Measurements from ENCODE around the gene SLC16A4.
"Not testable (repeated sequence)": the region's sequence is repeated elsewhere in the genome, so short reads cannot be mapped to it uniquely, and the experiment has no call there.

SLC16A4 gene

DNA sequence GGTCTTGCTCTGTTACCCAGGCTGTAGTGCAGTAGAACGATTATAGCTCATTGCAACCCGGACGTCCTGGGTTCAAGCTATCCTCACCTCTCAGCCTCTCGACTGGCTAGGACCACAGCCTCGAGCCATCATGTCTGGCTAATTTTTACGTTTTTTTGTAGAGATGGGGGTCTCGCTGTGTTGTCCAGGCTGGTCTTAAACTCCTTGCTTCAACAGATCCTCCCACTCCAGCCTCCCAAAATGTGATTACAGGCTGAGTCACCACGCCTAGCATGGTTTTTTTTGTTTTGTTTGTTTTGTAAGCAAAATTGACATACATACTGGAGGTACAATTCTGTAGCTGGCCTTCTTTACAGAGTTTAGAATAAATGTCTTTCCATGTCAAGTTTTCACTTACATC, 17.7 kb upstream of the SLC16A4 start:
- DNase-seq (ENCODE audit: low spot score): no peak

DNA sequence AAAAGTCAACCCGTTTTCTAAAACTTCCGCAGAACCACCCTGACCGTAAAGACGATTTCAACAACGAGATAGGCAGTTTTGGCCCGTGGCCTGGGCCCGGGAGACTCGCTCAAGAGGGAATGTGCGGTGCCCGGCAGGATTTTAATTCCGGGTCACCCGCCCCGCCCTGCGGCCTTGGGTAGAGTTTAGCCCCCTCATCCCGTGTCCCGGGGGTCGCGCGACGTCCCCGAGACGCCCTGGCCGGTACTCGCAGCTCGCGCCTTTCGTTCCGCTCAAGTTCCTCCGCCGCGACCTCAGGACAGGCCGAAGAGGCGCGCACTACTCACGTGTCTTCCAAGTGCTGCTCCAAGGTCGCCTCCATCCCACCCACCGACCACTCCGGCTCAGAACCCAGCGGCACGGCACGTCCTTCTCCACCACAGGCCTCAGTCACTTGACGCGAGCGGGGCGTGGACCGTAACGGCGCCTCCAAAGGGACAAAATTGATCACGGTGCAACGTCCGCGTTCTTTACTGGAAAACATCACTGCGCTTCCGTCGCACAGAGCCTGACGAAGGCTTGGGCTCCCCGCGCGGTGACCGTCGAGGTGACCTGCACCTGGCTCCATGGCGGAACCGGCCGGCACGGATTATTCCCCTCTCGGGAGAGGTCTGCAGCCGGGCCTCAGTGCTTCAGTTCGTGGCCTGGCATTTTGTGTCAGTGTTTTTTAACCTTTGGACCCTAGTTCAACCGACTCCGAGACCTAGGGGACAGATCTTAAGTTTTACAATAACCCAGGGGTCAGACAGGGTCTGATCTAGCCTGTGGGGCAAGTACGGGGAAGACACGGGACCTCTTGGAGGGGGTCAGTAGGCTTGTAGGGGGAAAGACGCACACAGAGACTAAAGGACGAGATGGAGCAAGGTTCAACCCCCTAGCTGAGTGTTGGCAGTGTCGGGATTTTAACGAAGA, 16.7 kb upstream of the SLC16A4 start, which contains the start of gene LAMTOR5:
TSS of gene LAMTOR5 (minus strand) at position 435 of the 951 bp plus-strand sequence. CDS start at position 361, 74 bp downstream.
- peak; percentile 87 for DNase-seq (ENCODE audit: low spot score)

GRCh38 chr1:110406407-110406806, 15.6 kb upstream of the SLC16A4 start:
- not testable (repeated sequence) for DNase-seq (ENCODE audit: low spot score)

- no peak for DNase-seq (ENCODE audit: low spot score)
Measured at GRCh38 chr1:110404401-110404800, 13.6 kb upstream of the SLC16A4 start.

GRCh38 chr1:110403805-110404204, 13.0 kb upstream of the SLC16A4 start:
- no peak for DNase-seq (ENCODE audit: low spot score)

- DNase-seq (ENCODE audit: low spot score): not testable (repeated sequence)
Measured at GRCh38 chr1:110396259-110396958, 5.6 kb upstream of the SLC16A4 start.

DNA sequence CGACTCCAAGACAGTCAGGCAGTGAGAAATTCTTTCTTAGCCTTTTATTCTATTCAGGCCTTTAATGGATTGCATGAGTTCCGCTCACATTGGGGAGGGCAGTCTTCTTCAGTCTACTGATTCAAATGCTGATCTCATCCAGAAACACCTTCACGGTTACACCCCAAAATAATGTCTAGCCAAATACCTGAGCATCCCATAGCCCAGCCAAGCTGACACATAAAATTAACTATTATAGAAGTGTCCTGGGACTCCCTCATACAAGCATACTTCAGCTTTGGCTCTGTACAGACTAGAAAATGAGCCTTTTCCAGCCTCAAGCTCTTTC, 3.6 kb upstream of the SLC16A4 start:
- no peak for DNase-seq (ENCODE audit: low spot score)

DNA sequence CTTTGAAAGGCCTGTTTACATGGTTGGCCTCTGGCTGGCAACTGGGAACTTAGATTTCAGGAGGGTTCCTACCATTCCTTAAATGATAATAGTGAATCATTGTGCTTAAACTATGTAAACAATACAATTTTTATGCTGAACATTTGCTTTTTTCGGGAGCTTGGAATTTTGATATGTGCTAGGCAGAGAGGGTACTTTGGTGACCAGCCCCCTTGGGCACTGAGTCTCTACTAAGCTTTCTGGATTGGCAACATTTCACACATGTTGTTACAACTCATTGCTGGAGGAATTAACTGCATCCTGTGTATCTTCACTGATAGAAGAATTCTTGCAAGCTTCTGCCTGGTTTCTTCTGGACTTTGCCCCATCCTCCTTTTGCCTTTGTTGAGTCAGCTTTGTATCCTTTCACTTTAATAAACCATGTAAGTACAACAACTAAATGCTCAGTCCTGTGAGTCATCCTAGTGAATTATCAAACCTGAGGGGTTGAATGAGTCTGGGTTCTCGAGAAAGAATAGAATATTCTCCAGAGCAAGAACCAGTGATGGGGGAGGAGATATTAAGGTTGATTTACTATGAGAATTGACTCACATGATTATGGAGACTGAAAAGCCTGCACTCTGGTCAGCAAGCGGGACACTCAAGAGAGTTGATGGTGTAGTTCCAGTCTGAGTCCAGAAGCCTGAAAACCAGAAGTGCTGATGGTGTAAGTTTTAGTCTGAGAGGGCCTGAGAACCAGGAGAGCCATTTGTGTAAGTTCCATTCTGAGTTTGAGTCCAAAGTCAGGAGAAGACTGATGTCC, 3.1 kb upstream of the SLC16A4 start:
- peak; percentile 37 for DNase-seq (ENCODE audit: low spot score)

DNA sequence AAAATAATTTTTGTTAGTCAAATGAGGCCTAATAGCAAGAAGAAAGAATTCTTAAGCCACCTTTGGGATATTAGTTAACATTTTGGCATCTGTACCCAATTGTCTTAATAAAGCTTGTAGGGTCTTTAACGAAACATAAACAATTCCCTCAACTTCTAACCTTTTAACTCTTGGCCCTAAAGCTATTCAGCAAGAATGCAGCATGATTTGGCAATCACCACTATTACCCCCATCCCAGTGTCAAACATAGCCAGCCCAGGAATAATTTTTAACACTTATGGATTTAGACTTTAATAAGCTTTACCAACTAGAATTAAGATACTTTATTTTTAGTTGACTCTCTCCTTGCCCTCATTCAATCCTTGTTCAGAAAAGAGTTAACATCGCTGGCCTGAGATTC, 2.5 kb upstream of the SLC16A4 start:
- DNase-seq (ENCODE audit: low spot score): no peak

GRCh38 chr1:110390096-110390495, 730 bp downstream of the SLC16A4 start:
- peak; percentile 71 for DNase-seq (ENCODE audit: low spot score)

DNA sequence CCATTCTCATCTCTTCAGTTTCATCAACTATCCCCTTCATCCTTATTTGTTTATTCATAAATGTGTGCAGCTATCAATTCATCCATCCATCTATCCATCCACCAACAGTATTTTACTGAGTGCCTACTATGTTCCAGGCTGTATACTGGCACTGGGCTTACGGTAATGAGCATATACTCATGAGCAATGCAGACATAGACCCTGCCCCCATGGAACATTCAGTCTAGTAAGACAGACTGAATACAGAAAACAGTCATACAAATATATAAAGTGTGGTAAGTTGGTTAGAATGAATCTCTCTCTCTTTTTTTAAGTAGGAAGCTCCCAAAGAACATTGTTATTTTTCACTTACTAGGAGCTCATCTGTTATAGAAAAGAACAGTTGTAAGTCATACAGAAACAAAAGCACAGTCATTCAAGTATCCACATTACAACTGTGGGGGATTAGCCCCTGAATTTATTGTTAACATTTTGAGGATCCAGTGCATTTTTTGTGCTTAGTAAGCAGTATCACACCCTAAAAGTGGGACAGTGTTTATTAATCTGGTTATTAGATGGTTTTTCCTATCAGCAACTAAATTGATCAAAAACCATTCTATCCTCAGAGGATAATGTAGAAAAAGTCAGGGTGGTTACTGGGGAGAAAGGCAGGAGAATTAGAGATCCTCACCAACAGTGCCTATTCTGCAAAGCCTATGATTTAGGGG, 3.6 kb downstream of the SLC16A4 start:
- no peak for DNase-seq (ENCODE audit: low spot score)

- no peak for DNase-seq (ENCODE audit: low spot score)
Measured at GRCh38 chr1:110385369-110385768, 5.5 kb downstream of the SLC16A4 start.

GRCh38 chr1:110384581-110385321, 6.1 kb downstream of the SLC16A4 start:
- no peak for DNase-seq (ENCODE audit: low spot score)

DNA sequence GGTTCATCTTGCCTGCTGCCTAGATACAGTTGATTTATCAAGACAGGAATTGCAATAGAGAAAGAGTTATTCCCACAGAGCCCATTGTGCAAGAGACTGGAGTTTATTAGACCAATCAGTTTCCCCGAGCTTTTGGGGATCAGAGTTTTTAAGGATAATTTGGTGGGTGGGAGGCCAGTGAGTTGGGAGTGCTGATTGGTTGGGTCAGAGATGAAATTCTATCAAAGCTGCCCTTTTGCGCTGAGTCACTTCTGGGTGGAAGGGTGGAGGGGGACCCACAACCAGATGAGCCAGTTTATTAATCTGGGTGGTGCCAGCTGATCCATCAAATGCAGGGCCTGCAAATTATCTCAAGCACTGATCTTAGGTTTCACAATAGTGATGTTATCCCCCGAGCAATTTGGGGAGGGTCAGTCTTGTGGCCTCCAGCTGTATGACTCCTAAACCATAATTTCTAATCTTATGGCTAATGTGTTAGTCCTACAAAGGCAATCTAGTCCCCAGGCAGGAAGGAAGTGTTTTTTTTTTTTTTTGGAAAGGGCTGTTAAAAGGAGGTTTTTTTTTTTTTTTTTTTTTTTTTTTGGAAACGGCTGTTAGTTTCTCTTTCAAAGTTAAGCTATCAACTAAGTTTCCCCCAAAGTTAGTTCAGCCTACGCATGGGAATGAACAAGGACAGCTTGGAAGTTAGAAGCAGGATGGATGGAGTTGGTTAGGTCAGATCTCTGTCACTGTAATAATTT, 7.4 kb downstream of the SLC16A4 start:
- no peak for DNase-seq (ENCODE audit: low spot score)

GRCh38 chr1:110380672-110381283, 10.0 kb downstream of the SLC16A4 start:
- DNase-seq (ENCODE audit: low spot score): peak; percentile 46

- no peak for DNase-seq (ENCODE audit: low spot score)
Measured at GRCh38 chr1:110375490-110375889, 15.3 kb downstream of the SLC16A4 start.

DNA sequence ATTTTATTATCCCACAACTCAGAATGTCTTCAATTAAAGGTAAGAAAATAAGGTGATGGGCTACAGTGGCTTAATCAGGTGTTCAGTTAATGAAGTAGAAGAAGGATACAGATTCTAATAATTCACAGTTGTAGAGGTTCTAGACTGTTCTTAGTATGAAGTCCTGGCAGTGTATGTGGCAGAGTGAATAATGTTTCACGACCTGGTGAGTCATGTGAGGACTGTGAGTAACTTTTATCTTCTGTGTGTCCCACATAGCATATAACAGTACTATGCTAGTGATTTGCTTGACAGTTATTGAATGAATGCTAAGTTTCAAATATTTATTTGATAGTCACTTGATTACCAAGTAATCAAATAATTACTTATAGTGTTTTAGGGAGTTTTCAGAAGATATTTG, 20.0 kb downstream of the SLC16A4 start:
- peak; percentile 43 for DNase-seq (ENCODE audit: low spot score)

DNA sequence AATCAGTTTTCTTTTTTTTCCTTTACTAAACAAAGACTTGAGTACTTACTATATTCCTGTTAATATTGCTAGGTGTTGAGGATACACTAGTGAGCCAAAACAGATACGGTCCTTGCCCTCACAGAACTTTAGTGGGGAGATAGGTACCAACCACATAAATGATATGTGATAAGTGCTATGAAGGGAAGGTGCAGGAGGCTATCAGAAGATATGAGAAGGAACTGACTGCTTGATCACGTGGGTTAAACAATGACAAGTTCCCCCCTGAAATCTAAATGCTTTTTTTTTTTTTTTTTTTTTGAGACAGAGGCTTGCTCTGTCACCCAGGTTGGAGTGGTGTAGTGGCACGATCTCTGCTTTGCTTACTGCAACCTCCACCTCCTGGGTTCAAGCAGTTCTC, 26.6 kb downstream of the SLC16A4 start:
- no peak for DNase-seq (ENCODE audit: low spot score)

DNA sequence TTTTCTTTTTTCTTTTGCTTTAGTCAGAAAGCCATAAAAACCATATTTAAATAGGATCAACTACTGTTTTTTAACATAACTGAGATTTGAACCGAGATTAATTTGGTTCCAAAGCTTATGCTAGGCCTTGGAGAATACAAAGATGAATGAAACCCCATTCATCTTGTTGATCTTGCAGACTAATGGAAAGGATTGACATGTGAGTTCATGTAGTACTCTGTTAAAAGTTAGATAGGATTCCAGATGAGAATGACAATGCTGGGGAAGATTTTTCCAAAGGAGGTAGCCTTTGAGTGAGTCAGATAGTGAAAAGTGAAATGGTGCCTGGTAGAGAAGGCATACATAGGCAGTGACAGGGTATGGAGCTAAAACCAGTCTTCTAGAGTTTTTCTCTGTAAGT, 29.0 kb downstream of the SLC16A4 start:
- DNase-seq (ENCODE audit: low spot score): no peak

- DNase-seq (ENCODE audit: low spot score): no peak
Measured at GRCh38 chr1:110360431-110360830, 30.4 kb downstream of the SLC16A4 start.

Measured in hepatic stellate cell (primary cell).